Measurements from ENCODE around the gene NELL2. TPM values are rescaled to one million over a fixed set of nuclear protein-coding genes. Genes with fewer than 3 reads are reported as not detected.

NELL2 gene
- total RNA-seq, 1 experiment from 2014 or later: 32.7 TPM

DNA sequence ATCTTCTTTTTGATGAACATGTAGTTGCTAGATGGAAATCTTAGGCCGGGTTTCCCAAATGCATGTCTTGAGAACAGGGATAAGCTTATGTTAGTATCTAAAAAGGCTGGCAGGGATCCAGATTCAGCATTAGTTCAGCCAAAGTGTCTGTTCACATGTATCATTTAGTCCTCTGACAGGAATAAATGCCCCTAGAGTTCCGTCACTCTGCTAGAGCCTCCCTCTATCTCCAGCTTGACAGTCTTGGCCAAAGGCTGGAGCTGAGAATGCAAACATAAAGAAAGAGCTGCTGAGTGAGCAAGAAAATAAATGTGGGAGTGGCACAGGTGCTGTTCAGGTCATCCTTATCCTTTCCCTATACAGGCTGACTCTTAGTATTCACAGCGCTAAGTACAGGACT lies 13.8 kb upstream of the NELL2 start:
- Histone ChIP-seq H3K23ac (ENCODE audit: insufficient read length, low read depth, low read length) (no peak overlapping the region), H2BK120ac (ENCODE audit: low read depth, low read length, poor library complexity, severe bottlenecking) (no peak overlapping the region), H3K27me3 (ENCODE audit: insufficient read depth, low read length) (no peaks in the 10 kb centered on the region), H3K27ac (ENCODE audit: insufficient read length, low read depth, low read length) (no peak overlapping the region), H2BK12ac (ENCODE audit: insufficient read length, low read depth, low read length) (no peak overlapping the region), H3K9me3 (ENCODE audit: control insufficient read depth, low read depth, low read length) (no peaks in the 10 kb centered on the region), H3K4me2 (ENCODE audit: insufficient read depth, insufficient read length, low read length) (no peak overlapping the region), H4K20me1 (ENCODE audit: control insufficient read depth, insufficient read depth, insufficient read length) (no peaks in the 10 kb centered on the region), H3K14ac (ENCODE audit: insufficient read depth, low read length) (no peak overlapping the region), H2BK5ac (ENCODE audit: insufficient read length, low read length) (no peak overlapping the region), H3K79me1 (ENCODE audit: insufficient read depth, low read depth, low read length, poor library complexity, severe bottlenecking) (no peaks in the 10 kb centered on the region), H3K18ac (ENCODE audit: insufficient read length, low read depth, low read length) (no peak overlapping the region), H3K23me2 (ENCODE audit: insufficient read length, low read depth, low read length, poor library complexity, severe bottlenecking) (no peaks in the 10 kb centered on the region), H2BK20ac (ENCODE audit: low read depth, low read length, poor library complexity, severe bottlenecking) (no peak overlapping the region), H3K79me2 (ENCODE audit: insufficient read depth, low read length) (no peaks in the 10 kb centered on the region), H3T11ph (ENCODE audit: low read length) (no peak overlapping the region), H3K4ac (ENCODE audit: low read depth, low read length) (no peak overlapping the region), H3K9ac (ENCODE audit: extremely low read depth, insufficient read length, low read length) (no peak overlapping the region), H2BK15ac (ENCODE audit: low read depth, low read length) (no peak overlapping the region), H3K4me1 (ENCODE audit: insufficient read depth, low read length) (no peaks in the 10 kb centered on the region), H3K56ac (ENCODE audit: insufficient read length, low read depth, low read length) (no peak overlapping the region), H2AFZ (ENCODE audit: low read length) (no peak overlapping the region), H2AK5ac (ENCODE audit: insufficient read length, low read length) (no peak overlapping the region), H4K5ac (ENCODE audit: insufficient read length, low read depth, low read length) (no peak overlapping the region), H4K8ac (replicated peaks; ENCODE audit: insufficient read length, low read depth, low read length) (no peak overlapping the region), H4K91ac (ENCODE audit: insufficient read length, low read depth, low read length) (no peak overlapping the region)
- H3K27me3 Mint-ChIP-seq (ENCODE audit: low read depth): no peaks in the 10 kb centered on the region
- H3K4me1 Mint-ChIP-seq: peaks cover 0 to 7% of the 10 kb centered on the region in 2 experiments; a peak in 2 of 4 replicates
- H3K9me3 Mint-ChIP-seq: no peaks in the 10 kb centered on the region
- TF ChIP-seq, protein P1, sequence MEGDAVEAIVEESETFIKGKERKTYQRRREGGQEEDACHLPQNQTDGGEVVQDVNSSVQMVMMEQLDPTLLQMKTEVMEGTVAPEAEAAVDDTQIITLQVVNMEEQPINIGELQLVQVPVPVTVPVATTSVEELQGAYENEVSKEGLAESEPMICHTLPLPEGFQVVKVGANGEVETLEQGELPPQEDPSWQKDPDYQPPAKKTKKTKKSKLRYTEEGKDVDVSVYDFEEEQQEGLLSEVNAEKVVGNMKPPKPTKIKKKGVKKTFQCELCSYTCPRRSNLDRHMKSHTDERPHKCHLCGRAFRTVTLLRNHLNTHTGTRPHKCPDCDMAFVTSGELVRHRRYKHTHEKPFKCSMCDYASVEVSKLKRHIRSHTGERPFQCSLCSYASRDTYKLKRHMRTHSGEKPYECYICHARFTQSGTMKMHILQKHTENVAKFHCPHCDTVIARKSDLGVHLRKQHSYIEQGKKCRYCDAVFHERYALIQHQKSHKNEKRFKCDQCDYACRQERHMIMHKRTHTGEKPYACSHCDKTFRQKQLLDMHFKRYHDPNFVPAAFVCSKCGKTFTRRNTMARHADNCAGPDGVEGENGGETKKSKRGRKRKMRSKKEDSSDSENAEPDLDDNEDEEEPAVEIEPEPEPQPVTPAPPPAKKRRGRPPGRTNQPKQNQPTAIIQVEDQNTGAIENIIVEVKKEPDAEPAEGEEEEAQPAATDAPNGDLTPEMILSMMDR (conservative IDR thresholded peaks at IDR 0.05): no peak
- H3K4me3 Mint-ChIP-seq: no peak overlapping the region
- WGBS (ENCODE audit: extremely low coverage, insufficient read length, low lambda C conversion rate): no CpG with 5 or more reads among the region's 3 CpGs
- no peak for DNase-seq
- no peaks in the 10 kb centered on the region for H3K36me3 Mint-ChIP-seq (ENCODE audit: insufficient read depth in 1 of 3, low read depth in 3 of 3)
- H3K27ac Mint-ChIP-seq: no peak overlapping the region

All from H9 (cell line).